Activated CD4-positive, alpha-beta T cell treated with anti-CD3 and anti-CD28 coated beads for 36 hours (primary cell): Measurements from ENCODE around the gene PCDHGA2. TPM values are rescaled to one million over a fixed set of nuclear protein-coding genes. Genes with fewer than 3 reads are reported as not detected.
"Not testable (repeated sequence)": the region's sequence is repeated elsewhere in the genome, so short reads cannot be mapped to it uniquely, and the experiment has no call there.

Experiments used
- ATAC-seq: fragments of 200-7000 bp; cut with Tn5 transposase; one replicate; pipeline ENCODE4 v1.10.0; 2021; ENCODE audit warnings: mild to moderate bottlenecking, moderate library complexity
- CTCF ChIA-PET: fragments of 350-600 bp; sonication (Branson Sonifier 250); formaldehyde crosslinking; loops from one replicate; lab custom pipeline; 2021; ENCODE audit warnings: antibody characterized with exemption; lab: Charles Lee
- POLR2A ChIA-PET: fragments of 350-600 bp; sonication (Branson Sonifier 250); formaldehyde crosslinking; loops from one replicate; lab custom pipeline; 2021; ENCODE audit warnings: antibody characterized with exemption, inconsistent platforms; lab: Charles Lee
- DNase-seq: peaks from one replicate; pipeline ENCODE4 v3.0.0-alpha.2; 2020
- H3K27ac Mint-ChIP-seq: one replicate; pipeline ENCODE4 v1.8.0; 2021; ENCODE audit warnings: mixed read lengths
- H3K27me3 Mint-ChIP-seq: one replicate; pipeline ENCODE4 v1.8.0; 2021; ENCODE audit warnings: mixed read lengths
- H3K36me3 Mint-ChIP-seq: one replicate; pipeline ENCODE4 v1.8.0; 2021; ENCODE audit warnings: low read depth, mixed read lengths
- H3K4me1 Mint-ChIP-seq: one replicate; pipeline ENCODE4 v1.8.0; 2021; ENCODE audit warnings: mixed read lengths
- H3K4me3 Mint-ChIP-seq: one replicate; pipeline ENCODE4 v1.8.0; 2021; ENCODE audit warnings: mild to moderate bottlenecking, moderate library complexity, mixed read lengths
- H3K9me3 Mint-ChIP-seq: one replicate; pipeline ENCODE4 v1.8.0; 2021; ENCODE audit warnings: low read depth, mixed read lengths
- intact Hi-C, 2 experiments: fragments of 100-400 bp; cut with DNase I in 1 of 2; cut with micrococcal nuclease in 1 of 2; formaldehyde crosslinking; loops; one replicate each; pipeline versions ENCODE4 v1.14.2 to v1.15.1; 2022 to 2024; cut with DNase I, micrococcal nuclease
- total RNA-seq, 2 experiments: library from RNA; stranded (reverse); gene quantifications; one replicate each; pipeline ENCODE4 v1.2.3, GENCODE V29; 2021

Gene PCDHGA2
- total RNA-seq, 2 experiments from 2014 or later: not detected

DNA sequence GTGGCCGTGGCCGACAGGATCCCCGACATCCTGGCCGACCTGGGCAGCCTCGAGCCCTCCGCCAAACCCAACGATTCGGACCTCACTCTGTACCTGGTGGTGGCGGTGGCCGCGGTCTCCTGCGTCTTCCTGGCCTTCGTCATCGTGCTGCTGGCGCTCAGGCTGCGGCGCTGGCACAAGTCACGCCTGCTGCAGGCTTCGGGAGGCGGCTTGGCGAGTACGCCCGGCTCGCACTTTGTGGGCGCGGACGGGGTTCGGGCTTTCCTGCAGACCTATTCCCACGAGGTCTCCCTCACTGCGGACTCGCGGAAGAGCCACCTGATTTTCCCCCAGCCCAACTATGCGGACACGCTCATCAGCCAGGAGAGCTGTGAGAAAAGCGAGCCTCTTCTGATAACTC lies 7.5 kb downstream of the PCDHGA2 start:
- POLR2A ChIA-PET: not testable (repeated sequence)

GRCh38 chr5:141349917-141350619 lies 11.5 kb downstream of the PCDHGA2 start, which contains the start of gene PCDHGB1:
Gene PCDHGB1, plus strand, starts transcription at chr5:141350099. Its CDS starts 162 bp downstream, at chr5:141350261.
- no peak within 1 kb of the TSS for H3K27ac Mint-ChIP-seq
- peaks cover 63% of the 10 kb centered on the region for H3K27me3 Mint-ChIP-seq
- intact Hi-C loops: loop anchor here (1.0 to 10.0 kb wide), 2 partner anchors 12 to 245 kb away; partner anchors contain the start of gene PCDHB3 (in 1 of the 2)
- peaks cover 17% of the 10 kb centered on the region for H3K36me3 Mint-ChIP-seq
- ATAC-seq (peak; percentile 71), DNase-seq (peak; percentile 68)
- ChIA-PET POLR2A (no interaction called here), CTCF (interaction anchor here (0.7 to 1.6 kb wide), 6 partner anchors 12 to 208 kb away, joined by 3 to 6 read pairs (median 4); partner anchors contain the start of genes PCDHGA10, PCDHGA12, PCDHGA2 and PCDHGB3)
- H3K9me3 Mint-ChIP-seq: peaks cover 20% of the 10 kb centered on the region
- H3K4me3 Mint-ChIP-seq: peak within 1 kb of the TSS; percentile 31
- H3K4me1 Mint-ChIP-seq: no peaks in the 10 kb centered on the region

More for the DNA sequence above, 7.5 kb downstream of the PCDHGA2 start:
- Mint-ChIP-seq H3K27me3 (peaks cover 64% of the 10 kb centered on the region), H3K9me3 (peaks cover 31% of the 10 kb centered on the region), H3K36me3 (peaks cover 23% of the 10 kb centered on the region)
- CTCF ChIA-PET: interaction anchor here (0.6 kb wide), 1 partner anchor 221 kb away, joined by 4 read pairs; no protein-coding TSS in a partner anchor
- not testable (repeated sequence) for H3K27ac Mint-ChIP-seq, DNase-seq, H3K4me1 Mint-ChIP-seq, H3K4me3 Mint-ChIP-seq, ATAC-seq
- intact Hi-C loops: loop anchor here in 1 of 2 experiments (10.0 kb wide), 1 partner anchor 241 kb away; the partner anchor contains the start of gene PCDHB3

- POLR2A ChIA-PET: no interaction called here
- intact Hi-C loops: no loop called here
- CTCF ChIA-PET: interaction anchor here (0.6 kb wide), 1 partner anchor 159 kb away, joined by 3 read pairs; the partner anchor contains the start of gene PCDHB10
- no peaks in the 10 kb centered on the region for H3K4me1 Mint-ChIP-seq
- H3K27me3 Mint-ChIP-seq: peaks cover 65% of the 10 kb centered on the region
- peaks cover 8% of the 10 kb centered on the region for H3K36me3 Mint-ChIP-seq
- ATAC-seq (no peak), DNase-seq (no peak)
- H3K9me3 Mint-ChIP-seq: peaks cover 14% of the 10 kb centered on the region
- H3K4me3 Mint-ChIP-seq: no peak overlapping the region
- no peak overlapping the region for H3K27ac Mint-ChIP-seq
These were observed 13.0 kb downstream of the PCDHGA2 start for GRCh38 chr5:141351591-141351990.

- H3K9me3 Mint-ChIP-seq: peaks cover 11% of the 10 kb centered on the region
- H3K4me3 Mint-ChIP-seq: peak within 1 kb of the TSS; percentile 37
- peaks cover 68% of the 10 kb centered on the region for H3K27me3 Mint-ChIP-seq
- DNase-seq: no peak
- H3K36me3 Mint-ChIP-seq: peaks cover 9% of the 10 kb centered on the region
- POLR2A ChIA-PET: no interaction called here
- intact Hi-C loops: no loop called here
- CTCF ChIA-PET: interaction anchor here (0.8 to 2.0 kb wide), 11 partner anchors 9 to 203 kb away, joined by 3 to 8 read pairs (median 4); partner anchors contain the start of genes PCDHGA12, PCDHGA5, PCDHGB3 and TAF7
- H3K27ac Mint-ChIP-seq: no peak within 1 kb of the TSS
- no peak for ATAC-seq
- peaks cover 2% of the 10 kb centered on the region for H3K4me1 Mint-ChIP-seq
These were observed 16.4 kb downstream of the PCDHGA2 start, which contains the start of gene PCDHGA4 for GRCh38 chr5:141354900-141355469. Gene PCDHGA4, plus strand, starts transcription at chr5:141355021. Its CDS starts 87 bp downstream, at chr5:141355108.

GRCh38 chr5:141355641-141356040 lies 17.1 kb downstream of the PCDHGA2 start:
- intact Hi-C loops: no loop called here
- CTCF ChIA-PET: interaction anchor here (0.8 to 2.0 kb wide), 10 partner anchors 8 to 209 kb away, joined by 3 to 8 read pairs (median 4); partner anchors contain the start of genes PCDHGA12, PCDHGA5 and TAF7
- ATAC-seq (no peak), DNase-seq (no peak)
- H3K36me3 Mint-ChIP-seq: peaks cover 12% of the 10 kb centered on the region
- peaks cover 70% of the 10 kb centered on the region for H3K27me3 Mint-ChIP-seq
- no peak overlapping the region for H3K27ac Mint-ChIP-seq
- H3K4me3 Mint-ChIP-seq: peak overlapping the region; percentile 37
- POLR2A ChIA-PET: no interaction called here
- peaks cover 17% of the 10 kb centered on the region for H3K9me3 Mint-ChIP-seq
- peaks cover 2% of the 10 kb centered on the region for H3K4me1 Mint-ChIP-seq

DNA sequence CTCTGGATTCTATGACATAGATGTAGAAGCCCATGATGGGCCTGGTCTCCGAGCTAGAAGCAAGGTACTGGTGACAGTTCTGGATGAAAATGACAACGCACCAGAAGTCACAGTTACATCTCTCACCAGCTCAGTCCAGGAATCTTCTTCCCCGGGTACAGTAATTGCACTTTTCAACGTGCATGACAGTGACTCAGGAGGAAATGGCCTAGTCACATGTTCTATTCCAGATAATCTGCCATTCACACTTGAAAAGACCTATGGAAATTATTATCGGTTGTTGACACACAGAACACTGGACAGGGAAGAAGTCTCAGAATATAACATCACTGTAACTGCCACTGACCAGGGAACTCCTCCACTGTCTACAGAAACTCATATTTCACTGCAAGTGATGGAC lies 17.6 kb downstream of the PCDHGA2 start:
- ATAC-seq (no peak), DNase-seq (no peak)
- H3K27ac Mint-ChIP-seq: no peak overlapping the region
- H3K36me3 Mint-ChIP-seq: peaks cover 17% of the 10 kb centered on the region
- ChIA-PET CTCF (interaction anchor here (0.6 to 2.0 kb wide), 9 partner anchors 22 to 208 kb away, joined by 3 to 8 read pairs (median 5); partner anchors contain the start of genes PCDHGA12 and TAF7), POLR2A (no interaction called here)
- peaks cover 2% of the 10 kb centered on the region for H3K4me1 Mint-ChIP-seq
- H3K9me3 Mint-ChIP-seq: peaks cover 19% of the 10 kb centered on the region
- H3K4me3 Mint-ChIP-seq: no peak overlapping the region
- intact Hi-C loops: no loop called here
- H3K27me3 Mint-ChIP-seq: peaks cover 70% of the 10 kb centered on the region

- ATAC-seq (no peak), DNase-seq (no peak)
- ChIA-PET CTCF (interaction anchor here (0.6 to 1.5 kb wide), 2 partner anchors 63 to 207 kb away, joined by 3 to 5 read pairs; no protein-coding TSS in a partner anchor), POLR2A (no interaction called here)
- H3K27ac Mint-ChIP-seq: no peak overlapping the region
- peaks cover 19% of the 10 kb centered on the region for H3K36me3 Mint-ChIP-seq
- peaks cover 22% of the 10 kb centered on the region for H3K9me3 Mint-ChIP-seq
- H3K4me1 Mint-ChIP-seq: peaks cover 2% of the 10 kb centered on the region
- intact Hi-C loops: no loop called here
- no peak overlapping the region for H3K4me3 Mint-ChIP-seq
- H3K27me3 Mint-ChIP-seq: peaks cover 70% of the 10 kb centered on the region
These were observed 18.4 kb downstream of the PCDHGA2 start for GRCh38 chr5:141356950-141357349.

GRCh38 chr5:141359790-141360426 lies 21.3 kb downstream of the PCDHGA2 start, which contains the start of gene PCDHGB2:
Gene PCDHGB2, plus strand, starts transcription at chr5:141359994. Its CDS starts 142 bp downstream, at chr5:141360136.
- ATAC-seq (peak; percentile 19), DNase-seq (no peak)
- ChIA-PET CTCF (interaction anchor here (1.0 to 2.4 kb wide), 5 partner anchors 10 to 204 kb away, joined by 3 to 6 read pairs (median 4); partner anchors contain the start of gene PCDHGA12), POLR2A (no interaction called here)
- Mint-ChIP-seq H3K9me3 (peaks cover 32% of the 10 kb centered on the region), H3K36me3 (peaks cover 26% of the 10 kb centered on the region), H3K4me1 (peaks cover 2% of the 10 kb centered on the region), H3K27ac (no peak within 1 kb of the TSS), H3K27me3 (peaks cover 76% of the 10 kb centered on the region), H3K4me3 (peak within 1 kb of the TSS; percentile 61)
- intact Hi-C loops: loop anchor here (5.0 to 10.0 kb wide), 5 partner anchors 115 to 565 kb away; partner anchors contain the start of genes PCDHA12 (in 1 of the 2), PCDHA2 (in 1 of the 2), PCDHA8 (in 1 of the 2) and PCDHA9 (in 1 of the 2)

GRCh38 chr5:141360685-141361084 lies 22.1 kb downstream of the PCDHGA2 start:
- DNase-seq: no peak
- Mint-ChIP-seq H3K9me3 (peaks cover 38% of the 10 kb centered on the region), H3K36me3 (peaks cover 34% of the 10 kb centered on the region), H3K4me3 (no peak overlapping the region), H3K27me3 (peaks cover 80% of the 10 kb centered on the region), H3K4me1 (peaks cover 2% of the 10 kb centered on the region), H3K27ac (no peak overlapping the region)
- intact Hi-C loops: loop anchor here (5.0 to 10.0 kb wide), 5 partner anchors 116 to 566 kb away; partner anchors contain the start of genes PCDHA12 (in 1 of the 2), PCDHA2 (in 1 of the 2), PCDHA8 (in 1 of the 2) and PCDHA9 (in 1 of the 2)
- POLR2A ChIA-PET: no interaction called here
- CTCF ChIA-PET: interaction anchor here (1.1 kb wide), 1 partner anchor 25 kb away, joined by 3 read pairs; no protein-coding TSS in a partner anchor
- no peak for ATAC-seq

- ATAC-seq: no peak
- ChIA-PET CTCF (interaction anchor here (0.5 to 1.0 kb wide), 3 partner anchors 150 to 1429 kb away, joined by 3 read pairs; no protein-coding TSS in a partner anchor), POLR2A (no interaction called here)
- Mint-ChIP-seq H3K27me3 (peaks cover 73% of the 10 kb centered on the region), H3K36me3 (peaks cover 38% of the 10 kb centered on the region), H3K9me3 (peaks cover 40% of the 10 kb centered on the region), H3K27ac (no peak overlapping the region), H3K4me1 (peaks cover 2% of the 10 kb centered on the region), H3K4me3 (no peak overlapping the region)
- DNase-seq: no peak
- intact Hi-C loops: loop anchor here (1.0 to 10.0 kb wide), 6 partner anchors 12 to 568 kb away; partner anchors contain the start of genes PCDHA12 (in 1 of the 2), PCDHA2 (in 1 of the 2), PCDHA8 (in 1 of the 2) and PCDHA9 (in 1 of the 2)
These were observed 24.2 kb downstream of the PCDHGA2 start for GRCh38 chr5:141362719-141363118.
